Progenitor cell of endocrine pancreas (in vitro differentiated cells): ENCODE measurements around the gene AGPAT1. TPM values are rescaled to one million over a fixed set of nuclear protein-coding genes. Genes with fewer than 3 reads are reported as not detected.

Source experiments
- DNase-seq: peaks from one replicate; pipeline ENCODE4 v3.0.0; 2021; ENCODE audit warnings: low spot score; ENCODE audit not compliant: unreplicated experiment
- H3K27ac Mint-ChIP-seq: 2 replicates; pipeline ENCODE4 v1.8.0; 2021; ENCODE audit warnings: mild to moderate bottlenecking, moderate library complexity, mixed read lengths
- H3K27me3 Mint-ChIP-seq: 2 replicates; pipeline ENCODE4 v1.8.0; 2021; ENCODE audit warnings: mixed read lengths
- H3K36me3 Mint-ChIP-seq: 2 replicates; pipeline ENCODE4 v1.8.0; 2022; ENCODE audit warnings: mixed read lengths; ENCODE audit not compliant: insufficient read depth
- H3K4me1 Mint-ChIP-seq: 2 replicates; pipeline ENCODE4 v1.8.0; 2021; ENCODE audit warnings: low read depth, mixed read lengths
- H3K4me3 Mint-ChIP-seq: 2 replicates; pipeline ENCODE4 v1.8.0; 2021; ENCODE audit warnings: low read depth, mild to moderate bottlenecking, moderate library complexity, mixed read lengths
- H3K9me3 Mint-ChIP-seq: 2 replicates; pipeline ENCODE4 v1.8.0; 2021; ENCODE audit warnings: low read depth, mixed read lengths
- total RNA-seq: library from RNA; stranded (reverse); gene quantifications from 2 replicates; pipeline ENCODE4 v1.2.1, GENCODE V29; 2021
- TF ChIP-seq, protein P1 (sequence below): fragments of 200-600 bp; sonication (generic); IDR thresholded peaks from one replicate; pipeline ENCODE4 v1.5.0; 2021; ENCODE audit warnings: antibody characterized with exemption, mild to moderate bottlenecking; ENCODE audit not compliant: unreplicated experiment

Gene AGPAT1
- total RNA-seq, 1 donor from 2014 or later: 102 TPM

DNA sequence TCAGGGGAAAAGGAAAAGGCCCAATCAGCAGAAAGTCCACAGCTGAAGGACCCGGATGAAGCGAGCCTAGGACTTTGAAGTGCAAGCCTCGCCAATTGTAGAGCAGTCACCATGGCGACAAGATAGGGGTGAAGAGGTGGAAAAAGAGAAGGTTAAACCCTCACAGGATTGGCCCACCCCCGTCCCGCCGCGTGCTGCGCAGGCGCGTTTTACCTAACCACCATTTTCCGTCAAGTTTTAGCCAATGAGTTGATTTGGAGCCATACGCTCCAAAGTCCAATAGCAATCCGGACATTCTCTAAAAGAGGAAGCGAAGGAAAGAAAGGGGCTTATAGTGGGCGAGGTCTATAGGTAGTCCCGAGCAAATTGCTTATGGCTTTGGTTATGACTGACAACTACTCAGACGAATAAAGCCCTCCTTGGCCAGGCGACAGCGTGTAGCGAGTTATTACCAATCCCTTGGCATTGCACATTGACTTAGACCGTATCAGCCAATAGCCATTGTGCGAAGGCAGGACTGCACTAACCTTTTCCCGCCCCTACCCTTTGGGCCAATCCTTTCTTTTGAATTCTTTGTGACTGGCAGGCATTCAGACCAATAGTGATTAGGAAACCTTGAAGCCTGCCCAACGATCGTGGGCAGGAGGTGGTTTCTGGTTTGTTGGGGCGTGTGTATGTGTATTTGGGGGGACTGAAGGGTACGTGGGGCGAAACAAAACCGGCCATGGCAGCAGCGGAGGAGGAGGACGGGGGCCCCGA lies 2.1 kb upstream of the AGPAT1 start, which contains the start of gene RNF5:
TSS of gene RNF5 (plus strand) at position 618 of the 759 bp plus-strand sequence. CDS start at position 725, 107 bp downstream.
- Mint-ChIP-seq H3K27me3 (no peaks in the 10 kb centered on the region), H3K4me3 (peak within 1 kb of the TSS; percentile 91), H3K9me3 (no peaks in the 10 kb centered on the region), H3K36me3 (peaks cover 12% of the 10 kb centered on the region), H3K4me1 (peaks cover 47% of the 10 kb centered on the region), H3K27ac (peak within 1 kb of the TSS; percentile 100)
- TF ChIP-seq, protein P1, sequence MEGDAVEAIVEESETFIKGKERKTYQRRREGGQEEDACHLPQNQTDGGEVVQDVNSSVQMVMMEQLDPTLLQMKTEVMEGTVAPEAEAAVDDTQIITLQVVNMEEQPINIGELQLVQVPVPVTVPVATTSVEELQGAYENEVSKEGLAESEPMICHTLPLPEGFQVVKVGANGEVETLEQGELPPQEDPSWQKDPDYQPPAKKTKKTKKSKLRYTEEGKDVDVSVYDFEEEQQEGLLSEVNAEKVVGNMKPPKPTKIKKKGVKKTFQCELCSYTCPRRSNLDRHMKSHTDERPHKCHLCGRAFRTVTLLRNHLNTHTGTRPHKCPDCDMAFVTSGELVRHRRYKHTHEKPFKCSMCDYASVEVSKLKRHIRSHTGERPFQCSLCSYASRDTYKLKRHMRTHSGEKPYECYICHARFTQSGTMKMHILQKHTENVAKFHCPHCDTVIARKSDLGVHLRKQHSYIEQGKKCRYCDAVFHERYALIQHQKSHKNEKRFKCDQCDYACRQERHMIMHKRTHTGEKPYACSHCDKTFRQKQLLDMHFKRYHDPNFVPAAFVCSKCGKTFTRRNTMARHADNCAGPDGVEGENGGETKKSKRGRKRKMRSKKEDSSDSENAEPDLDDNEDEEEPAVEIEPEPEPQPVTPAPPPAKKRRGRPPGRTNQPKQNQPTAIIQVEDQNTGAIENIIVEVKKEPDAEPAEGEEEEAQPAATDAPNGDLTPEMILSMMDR: no peak
- peak; percentile 92 for DNase-seq

DNA sequence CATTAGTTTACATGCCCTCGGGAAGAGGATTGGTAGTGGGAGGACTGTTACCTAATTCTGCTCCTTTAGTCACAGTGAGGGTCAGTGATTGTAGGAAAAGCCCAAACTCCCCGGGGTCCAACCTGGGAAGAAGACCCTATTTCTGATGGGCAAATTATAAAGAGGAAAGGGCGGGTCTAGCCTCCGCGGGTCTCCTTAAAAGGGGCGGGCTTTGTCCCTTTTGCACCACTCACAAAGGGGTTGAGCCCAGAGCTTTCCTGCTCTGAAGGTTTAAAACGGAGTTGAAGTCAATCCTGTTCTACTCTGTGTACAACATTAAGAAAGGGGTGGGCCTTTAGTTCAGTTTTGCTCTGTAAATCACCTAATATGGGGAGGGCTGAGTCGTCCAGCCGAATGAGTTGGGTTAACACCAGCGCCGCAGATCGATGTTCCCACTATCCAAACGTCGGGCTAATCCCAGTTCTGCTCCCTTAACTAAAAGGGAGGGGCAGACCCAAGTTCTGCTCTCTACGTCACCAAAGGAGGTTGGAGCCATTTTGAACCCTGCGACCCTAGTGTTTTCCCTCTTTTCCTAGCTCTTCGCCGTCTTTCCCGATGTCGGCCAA lies 1.4 kb upstream of the AGPAT1 start:
- Mint-ChIP-seq H3K27ac (peak overlapping the region; percentile 100), H3K36me3 (peaks cover 12% of the 10 kb centered on the region), H3K4me3 (peak overlapping the region; percentile 91), H3K27me3 (no peaks in the 10 kb centered on the region), H3K4me1 (peaks cover 51% of the 10 kb centered on the region), H3K9me3 (no peaks in the 10 kb centered on the region)
- no peak for DNase-seq
- TF ChIP-seq, protein P1: no peak

DNA sequence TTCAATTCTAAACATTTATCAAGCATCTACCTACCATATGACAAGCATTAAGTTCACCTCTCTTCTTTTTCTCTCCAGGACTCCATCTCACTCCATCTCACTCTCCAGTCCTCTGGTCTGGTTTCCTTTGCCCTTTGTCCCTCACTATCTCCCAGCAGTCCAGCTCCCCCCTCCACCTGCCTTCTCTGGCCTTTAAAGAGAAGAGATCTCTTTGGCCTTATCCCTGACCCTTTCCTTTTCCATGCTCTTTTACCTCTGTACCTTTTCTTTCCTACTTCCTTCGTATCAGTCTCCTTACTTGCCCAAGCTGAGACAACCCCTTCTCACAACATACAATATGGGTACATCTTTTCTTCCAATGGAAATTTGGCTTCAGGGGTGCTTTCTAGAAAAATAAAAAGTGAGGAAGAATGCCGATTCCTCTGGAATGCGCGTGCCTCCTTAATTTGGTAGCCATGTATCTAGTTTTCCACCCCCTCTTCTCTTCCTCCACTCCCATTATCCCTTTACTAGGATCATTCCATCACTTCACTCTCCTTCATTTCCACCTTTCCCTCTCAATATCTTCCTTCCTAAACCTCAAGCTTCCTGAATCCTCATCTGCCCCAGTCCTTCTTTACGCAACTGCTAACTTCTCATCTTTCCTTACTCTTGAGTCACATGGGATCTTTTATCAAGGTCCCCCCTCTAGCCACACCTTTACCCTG lies 745 bp upstream of the AGPAT1 start:
- peaks cover 51% of the 10 kb centered on the region for H3K4me1 Mint-ChIP-seq
- H3K4me3 Mint-ChIP-seq: peak overlapping the region; percentile 91
- H3K27ac Mint-ChIP-seq: peak overlapping the region; percentile 100
- no peaks in the 10 kb centered on the region for H3K27me3 Mint-ChIP-seq
- DNase-seq: no peak
- H3K9me3 Mint-ChIP-seq: no peaks in the 10 kb centered on the region
- peaks cover 12% of the 10 kb centered on the region for H3K36me3 Mint-ChIP-seq
- TF ChIP-seq, protein P1: no peak

DNA sequence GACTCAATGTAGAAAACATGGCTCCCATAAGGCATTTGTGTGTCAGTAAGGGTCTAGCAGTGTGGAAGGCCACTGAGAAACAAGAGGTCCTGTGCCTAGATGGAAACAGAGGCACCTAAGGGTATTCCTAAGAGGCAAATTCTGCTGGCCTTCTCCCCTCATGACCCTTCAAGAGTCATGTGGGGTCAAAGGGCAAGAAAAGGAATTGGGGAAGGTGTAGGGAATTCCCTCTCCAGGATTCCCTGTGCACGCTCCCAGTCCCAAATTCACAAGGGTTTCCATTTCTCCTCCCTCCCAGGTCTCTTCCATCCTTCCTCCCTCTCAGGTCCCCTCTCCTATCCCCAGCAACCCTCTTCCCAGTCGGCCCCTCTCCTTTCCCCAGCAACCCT lies 568 bp downstream of the AGPAT1 start:
- Mint-ChIP-seq H3K27ac (peak overlapping the region; percentile 90), H3K27me3 (no peaks in the 10 kb centered on the region)

DNA sequence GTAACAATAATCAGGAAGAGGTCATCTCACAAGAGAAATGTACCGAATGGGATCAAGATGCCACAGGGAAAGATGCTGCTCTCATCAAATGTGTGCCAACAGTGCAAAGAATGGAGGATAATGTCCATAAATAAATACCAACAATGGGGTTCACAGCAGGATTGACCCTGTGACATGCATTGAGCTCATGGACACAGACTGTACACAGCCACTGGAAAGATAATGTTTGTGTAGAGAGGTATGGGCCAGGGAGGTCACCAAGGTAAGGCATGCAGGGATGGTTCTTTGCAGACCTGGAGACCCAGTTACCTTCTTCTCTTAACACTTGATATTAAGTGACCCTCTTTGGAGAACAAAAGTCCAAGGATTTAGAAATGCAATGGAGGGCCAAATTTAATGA lies 1.5 kb downstream of the AGPAT1 start:
- Mint-ChIP-seq H3K4me1 (peaks cover 47% of the 10 kb centered on the region), H3K27me3 (no peaks in the 10 kb centered on the region), H3K36me3 (peaks cover 20% of the 10 kb centered on the region), H3K9me3 (no peaks in the 10 kb centered on the region), H3K27ac (no peak overlapping the region), H3K4me3 (peak overlapping the region; percentile 91)
- DNase-seq: no peak
- TF ChIP-seq, protein P1: no peak

More for the DNA sequence above, 568 bp downstream of the AGPAT1 start:
- Mint-ChIP-seq H3K36me3 (peaks cover 14% of the 10 kb centered on the region), H3K4me3 (peak overlapping the region; percentile 91), H3K9me3 (no peaks in the 10 kb centered on the region), H3K4me1 (peaks cover 47% of the 10 kb centered on the region)
- TF ChIP-seq, protein P1: no peak
- DNase-seq: no peak
